GM03348 (cell line): Measurements from ENCODE around the gene GRID2.

ENCODE experiments used
- DNase-seq: peaks from one replicate; pipeline ENCODE4 v3.0.0; 2012; ENCODE audit warnings: low spot score

The GRID2 gene

GRCh38 chr4:92528541-92528940 lies 224.8 kb downstream of the GRID2 start:
- no peak for DNase-seq

GRCh38 chr4:92529510-92529909 lies 225.7 kb downstream of the GRID2 start:
- no peak for DNase-seq

GRCh38 chr4:92535599-92535998 lies 231.8 kb downstream of the GRID2 start:
- DNase-seq, result no peak

- no peak for DNase-seq
Measured at GRCh38 chr4:92551616-92552015, 247.8 kb downstream of the GRID2 start.

- no peak for DNase-seq
Measured at GRCh38 chr4:92566269-92566668, 262.5 kb downstream of the GRID2 start.

- no peak for DNase-seq
Measured at GRCh38 chr4:92580816-92581215, 277.1 kb downstream of the GRID2 start.

- no peak for DNase-seq
Measured at GRCh38 chr4:92599044-92599443, 295.3 kb downstream of the GRID2 start.

- no peak for DNase-seq
Measured at GRCh38 chr4:92600638-92601037, 296.9 kb downstream of the GRID2 start.

- DNase-seq, result no peak
Measured at GRCh38 chr4:92606227-92606626, 302.5 kb downstream of the GRID2 start.

GRCh38 chr4:92615049-92615448 lies 311.3 kb downstream of the GRID2 start:
- no peak for DNase-seq

- no peak for DNase-seq
Measured at GRCh38 chr4:92618968-92619367, 315.2 kb downstream of the GRID2 start.

GRCh38 chr4:92629302-92629701 lies 325.5 kb downstream of the GRID2 start:
- no peak for DNase-seq

- DNase-seq, result no peak
Measured at GRCh38 chr4:92634882-92635281, 331.1 kb downstream of the GRID2 start.

- DNase-seq, result no peak
Measured at GRCh38 chr4:92636038-92636806, 332.5 kb downstream of the GRID2 start.

- DNase-seq, result no peak
Measured at GRCh38 chr4:92641409-92641808, 337.6 kb downstream of the GRID2 start.

GRCh38 chr4:92646826-92647225 lies 343.1 kb downstream of the GRID2 start:
- DNase-seq, result no peak

GRCh38 chr4:92651536-92651935 lies 347.8 kb downstream of the GRID2 start:
- DNase-seq, result no peak

GRCh38 chr4:92654084-92654483 lies 350.3 kb downstream of the GRID2 start:
- DNase-seq, result no peak

GRCh38 chr4:92657695-92658094 lies 353.9 kb downstream of the GRID2 start:
- DNase-seq, result no peak

GRCh38 chr4:92658318-92658717 lies 354.6 kb downstream of the GRID2 start:
- no peak for DNase-seq

- DNase-seq, result no peak
Measured at GRCh38 chr4:92677805-92678204, 374.0 kb downstream of the GRID2 start.

- no peak for DNase-seq
Measured at GRCh38 chr4:92678292-92678691, 374.5 kb downstream of the GRID2 start.

- no peak for DNase-seq
Measured at GRCh38 chr4:92679149-92679548, 375.4 kb downstream of the GRID2 start.

GRCh38 chr4:92714640-92715039 lies 410.9 kb downstream of the GRID2 start:
- no peak for DNase-seq
